Neural cell (in vitro differentiated cells): ENCODE data around the gene SLC39A13. TPM values are rescaled to one million over a fixed set of nuclear protein-coding genes. Genes with fewer than 3 reads are reported as not detected.

Experiments
- H2AFZ ChIP-seq: fragments of 200-600, 300-800 bp; sonication (generic), shearing (Covaris generic); 2 replicates; pipeline ENCODE4 v1.6.0; 2014; ENCODE audit warnings: low read depth, mild to moderate bottlenecking, antibody characterized with exemption, low read length, moderate library complexity
- H3F3A ChIP-seq: fragments of 200-600 bp; shearing (Covaris generic); 2 replicates; pipeline ENCODE4 v1.6.1; 2016; ENCODE audit warnings: mild to moderate bottlenecking, moderate library complexity, mixed read lengths, antibody characterized with exemption, low read length; ENCODE audit not compliant: insufficient read depth, poor library complexity, severe bottlenecking
- H3K27ac ChIP-seq: fragments of 200-600, 300-800 bp; sonication (generic), shearing (Covaris generic); 2 replicates; pipeline ENCODE4 v1.5.1; 2014; ENCODE audit warnings: mild to moderate bottlenecking, low read length, moderate library complexity
- H3K27me3 ChIP-seq: fragments of 300-800, 200-600 bp; sonication (generic), shearing (Covaris generic); 2 replicates; pipeline ENCODE4 v1.6.0; 2014; ENCODE audit warnings: mild to moderate bottlenecking, low read depth, low read length, moderate library complexity; ENCODE audit not compliant: insufficient read depth
- H3K36me3 ChIP-seq: fragments of 300-800, 200-600 bp; sonication (generic), shearing (Covaris generic); 2 replicates; pipeline ENCODE4 v1.5.1; 2014; ENCODE audit warnings: mild to moderate bottlenecking, antibody characterized with exemption, low read length, moderate library complexity; ENCODE audit not compliant: insufficient read depth
- H3K4me2 ChIP-seq: fragments of 300-800, 200-600 bp; sonication (generic), shearing (Covaris generic); 2 replicates; pipeline ENCODE4 v1.6.0; 2014; ENCODE audit warnings: mild to moderate bottlenecking, low read length
- H3K4me3 ChIP-seq: fragments of 300-800, 200-600 bp; sonication (generic), shearing (Covaris generic); 2 replicates; pipeline ENCODE4 v1.5.1; 2014; ENCODE audit warnings: mild to moderate bottlenecking, low read length, moderate library complexity
- H3K79me2 ChIP-seq: fragments of 200-600 bp; shearing (Covaris generic); replicated peaks from 2 replicates; pipeline ENCODE4 v1.6.0; 2014; ENCODE audit warnings: mild to moderate bottlenecking, low read length, moderate library complexity; ENCODE audit not compliant: insufficient read depth
- H3K9ac ChIP-seq: fragments of 300-800, 200-600 bp; sonication (generic), shearing (Covaris generic); 2 replicates; pipeline ENCODE4 v1.6.1; 2016; ENCODE audit warnings: mild to moderate bottlenecking, low read length, mixed read lengths
- H3K9me2 ChIP-seq: fragments of 200-600 bp; shearing (Covaris generic); 2 replicates; pipeline ENCODE4 v1.6.1; 2016; ENCODE audit warnings: mild to moderate bottlenecking, low read length, mixed read lengths; ENCODE audit not compliant: insufficient read depth
- H3K9me3 ChIP-seq: fragments of 200-600, 300-800 bp; sonication (generic), shearing (Covaris generic); 2 replicates; pipeline ENCODE4 v1.6.1; 2016; ENCODE audit warnings: mild to moderate bottlenecking, mixed run types, low read length, moderate library complexity, mixed read lengths
- H4K20me1 ChIP-seq: fragments of 200-600 bp; shearing (Covaris generic); 2 replicates; pipeline ENCODE4 v1.6.1; 2016; ENCODE audit warnings: mild to moderate bottlenecking, mixed run types; ENCODE audit not compliant: insufficient read depth
- EP300 ChIP-seq: fragments of 450-650 bp; conservative IDR thresholded peaks from 2 replicates; pipeline ENCODE4 v1.6.1; 2014; ENCODE audit warnings: antibody characterized with exemption, mild to moderate bottlenecking, moderate library complexity; ENCODE audit not compliant: poor library complexity, severe bottlenecking
- EZH2 ChIP-seq: fragments of 200-600, 300-800 bp; shearing (Covaris generic), sonication (generic); IDR thresholded peaks from 2 replicates; pipeline ENCODE4 v1.6.1; 2014; ENCODE audit warnings: antibody characterized with exemption, low read length, borderline replicate concordance, mild to moderate bottlenecking; ENCODE audit not compliant: insufficient read depth, poor library complexity, severe bottlenecking
- MXI1 ChIP-seq: fragments of 450-650 bp; conservative IDR thresholded peaks from 2 replicates; pipeline ENCODE4 v1.6.1; 2014; ENCODE audit warnings: antibody characterized with exemption, mild to moderate bottlenecking; ENCODE audit not compliant: poor library complexity, severe bottlenecking
- POLR2AphosphoS5 ChIP-seq: IDR thresholded peaks from 2 replicates; pipeline ENCODE4 v1.6.1; 2012
- RAD21 ChIP-seq: fragments of 450-650 bp; conservative IDR thresholded peaks from 2 replicates; pipeline ENCODE4 v1.6.1; 2014; ENCODE audit warnings: antibody characterized with exemption, mild to moderate bottlenecking, moderate library complexity
- SMC3 ChIP-seq: fragments of 450-650 bp; conservative IDR thresholded peaks from 2 replicates; pipeline ENCODE4 v1.6.1; 2014; ENCODE audit warnings: antibody characterized with exemption, mild to moderate bottlenecking, moderate library complexity; ENCODE audit not compliant: poor library complexity
- TAF1 ChIP-seq: IDR thresholded peaks from 2 replicates; pipeline ENCODE4 v1.6.1; 2012; ENCODE audit warnings: low read depth
- polyA plus RNA-seq: library from polyadenylated mRNA; depleted of rRNA; stranded (reverse); fragments of >200 nt; gene quantifications from 2 replicates; pipeline ENCODE4 v1.2.3, GENCODE V29; 2014
- TF ChIP-seq, protein P1 (sequence below): fragments of 450-650 bp; IDR thresholded peaks from 2 replicates; pipeline ENCODE4 v1.5.1; 2014; ENCODE audit warnings: antibody characterized with exemption, mild to moderate bottlenecking, moderate library complexity; ENCODE audit not compliant: poor library complexity, severe bottlenecking
- TF ChIP-seq, protein P2 (sequence below): IDR thresholded peaks from 2 replicates; pipeline ENCODE4 v1.6.1; 2012; ENCODE audit warnings: borderline replicate concordance

SLC39A13 gene
- polyA plus RNA-seq, 1 donor from 2014 or later = 48.0 TPM

DNA sequence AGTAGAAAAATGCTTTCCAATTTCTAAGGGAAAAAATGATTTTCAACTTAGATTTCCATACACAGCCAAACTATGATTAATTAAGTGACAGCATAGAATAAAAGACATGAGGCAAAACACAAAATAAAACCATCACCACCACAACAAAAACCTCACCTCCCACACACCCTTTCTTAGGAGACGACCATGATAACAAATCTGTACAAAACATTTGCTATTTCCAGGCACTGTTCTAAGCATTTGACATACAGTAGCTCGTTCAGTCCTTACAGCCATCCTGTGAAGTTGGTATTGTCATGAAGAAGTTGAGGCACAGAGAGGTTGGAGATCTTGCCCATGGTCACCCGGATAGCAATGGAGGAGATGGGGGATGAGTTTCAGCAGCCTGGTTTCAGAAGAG lies 38.7 kb upstream of the SLC39A13 start:
- no peaks in the 10 kb centered on the region for H3K27me3 ChIP-seq
- H3K9me3 ChIP-seq = no peaks in the 10 kb centered on the region
- H2AFZ ChIP-seq = no peak overlapping the region
- no peak overlapping the region for H3K4me2 ChIP-seq
- no peaks in the 10 kb centered on the region for H3K79me2 ChIP-seq
- H3K4me3 ChIP-seq = no peak overlapping the region
- no peaks in the 10 kb centered on the region for H3K9me2 ChIP-seq
- H3K27ac ChIP-seq = no peak overlapping the region
- H4K20me1 ChIP-seq = no peaks in the 10 kb centered on the region
- no peak overlapping the region for H3K9ac ChIP-seq
- H3F3A ChIP-seq = no peaks in the 10 kb centered on the region
- no peak for TF ChIP-seq SMC3
- TF ChIP-seq, protein P1, sequence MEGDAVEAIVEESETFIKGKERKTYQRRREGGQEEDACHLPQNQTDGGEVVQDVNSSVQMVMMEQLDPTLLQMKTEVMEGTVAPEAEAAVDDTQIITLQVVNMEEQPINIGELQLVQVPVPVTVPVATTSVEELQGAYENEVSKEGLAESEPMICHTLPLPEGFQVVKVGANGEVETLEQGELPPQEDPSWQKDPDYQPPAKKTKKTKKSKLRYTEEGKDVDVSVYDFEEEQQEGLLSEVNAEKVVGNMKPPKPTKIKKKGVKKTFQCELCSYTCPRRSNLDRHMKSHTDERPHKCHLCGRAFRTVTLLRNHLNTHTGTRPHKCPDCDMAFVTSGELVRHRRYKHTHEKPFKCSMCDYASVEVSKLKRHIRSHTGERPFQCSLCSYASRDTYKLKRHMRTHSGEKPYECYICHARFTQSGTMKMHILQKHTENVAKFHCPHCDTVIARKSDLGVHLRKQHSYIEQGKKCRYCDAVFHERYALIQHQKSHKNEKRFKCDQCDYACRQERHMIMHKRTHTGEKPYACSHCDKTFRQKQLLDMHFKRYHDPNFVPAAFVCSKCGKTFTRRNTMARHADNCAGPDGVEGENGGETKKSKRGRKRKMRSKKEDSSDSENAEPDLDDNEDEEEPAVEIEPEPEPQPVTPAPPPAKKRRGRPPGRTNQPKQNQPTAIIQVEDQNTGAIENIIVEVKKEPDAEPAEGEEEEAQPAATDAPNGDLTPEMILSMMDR = no peak
- no peak for TF ChIP-seq EZH2
- no peak for TF ChIP-seq MXI1
- TF ChIP-seq EP300 = no peak
- no peak for TF ChIP-seq POLR2AphosphoS5
- no peak for TF ChIP-seq RAD21
- no peak for TF ChIP-seq TAF1
- TF ChIP-seq, protein P2, sequence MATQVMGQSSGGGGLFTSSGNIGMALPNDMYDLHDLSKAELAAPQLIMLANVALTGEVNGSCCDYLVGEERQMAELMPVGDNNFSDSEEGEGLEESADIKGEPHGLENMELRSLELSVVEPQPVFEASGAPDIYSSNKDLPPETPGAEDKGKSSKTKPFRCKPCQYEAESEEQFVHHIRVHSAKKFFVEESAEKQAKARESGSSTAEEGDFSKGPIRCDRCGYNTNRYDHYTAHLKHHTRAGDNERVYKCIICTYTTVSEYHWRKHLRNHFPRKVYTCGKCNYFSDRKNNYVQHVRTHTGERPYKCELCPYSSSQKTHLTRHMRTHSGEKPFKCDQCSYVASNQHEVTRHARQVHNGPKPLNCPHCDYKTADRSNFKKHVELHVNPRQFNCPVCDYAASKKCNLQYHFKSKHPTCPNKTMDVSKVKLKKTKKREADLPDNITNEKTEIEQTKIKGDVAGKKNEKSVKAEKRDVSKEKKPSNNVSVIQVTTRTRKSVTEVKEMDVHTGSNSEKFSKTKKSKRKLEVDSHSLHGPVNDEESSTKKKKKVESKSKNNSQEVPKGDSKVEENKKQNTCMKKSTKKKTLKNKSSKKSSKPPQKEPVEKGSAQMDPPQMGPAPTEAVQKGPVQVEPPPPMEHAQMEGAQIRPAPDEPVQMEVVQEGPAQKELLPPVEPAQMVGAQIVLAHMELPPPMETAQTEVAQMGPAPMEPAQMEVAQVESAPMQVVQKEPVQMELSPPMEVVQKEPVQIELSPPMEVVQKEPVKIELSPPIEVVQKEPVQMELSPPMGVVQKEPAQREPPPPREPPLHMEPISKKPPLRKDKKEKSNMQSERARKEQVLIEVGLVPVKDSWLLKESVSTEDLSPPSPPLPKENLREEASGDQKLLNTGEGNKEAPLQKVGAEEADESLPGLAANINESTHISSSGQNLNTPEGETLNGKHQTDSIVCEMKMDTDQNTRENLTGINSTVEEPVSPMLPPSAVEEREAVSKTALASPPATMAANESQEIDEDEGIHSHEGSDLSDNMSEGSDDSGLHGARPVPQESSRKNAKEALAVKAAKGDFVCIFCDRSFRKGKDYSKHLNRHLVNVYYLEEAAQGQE = no peak
- H3K36me3 ChIP-seq = no peaks in the 10 kb centered on the region

DNA sequence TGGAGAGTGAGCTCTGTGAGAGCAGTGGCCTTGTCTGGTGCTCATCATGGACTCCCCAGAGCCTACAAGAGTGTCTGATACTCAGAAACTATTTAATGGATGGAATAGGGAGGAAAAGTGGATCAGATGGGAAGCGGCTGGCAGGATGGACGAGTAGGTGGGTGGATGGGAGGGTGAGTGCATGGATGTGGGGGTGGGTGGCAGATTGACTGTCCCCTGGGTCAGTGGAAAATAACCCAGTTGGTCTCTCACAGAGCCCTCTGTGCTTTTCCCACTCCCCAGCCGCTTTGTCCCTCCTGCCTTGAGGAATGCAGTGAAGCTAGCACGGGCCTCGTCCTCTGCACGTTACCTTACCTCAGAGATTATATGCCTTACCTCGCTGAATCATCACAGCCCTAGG lies 36.0 kb upstream of the SLC39A13 start:
- Histone ChIP-seq H3F3A (no peaks in the 10 kb centered on the region), H2AFZ (no peak overlapping the region), H3K27me3 (no peaks in the 10 kb centered on the region), H3K27ac (no peak overlapping the region), H3K9me3 (no peaks in the 10 kb centered on the region), H4K20me1 (no peaks in the 10 kb centered on the region), H3K9me2 (no peaks in the 10 kb centered on the region), H3K36me3 (no peaks in the 10 kb centered on the region), H3K4me3 (no peak overlapping the region), H3K79me2 (no peaks in the 10 kb centered on the region), H3K9ac (no peak overlapping the region), H3K4me2 (no peak overlapping the region)
- TF ChIP-seq EP300 (no peak), EZH2 (no peak)
